ENCODE data around the gene H1-8.

Gene H1-8

DNA sequence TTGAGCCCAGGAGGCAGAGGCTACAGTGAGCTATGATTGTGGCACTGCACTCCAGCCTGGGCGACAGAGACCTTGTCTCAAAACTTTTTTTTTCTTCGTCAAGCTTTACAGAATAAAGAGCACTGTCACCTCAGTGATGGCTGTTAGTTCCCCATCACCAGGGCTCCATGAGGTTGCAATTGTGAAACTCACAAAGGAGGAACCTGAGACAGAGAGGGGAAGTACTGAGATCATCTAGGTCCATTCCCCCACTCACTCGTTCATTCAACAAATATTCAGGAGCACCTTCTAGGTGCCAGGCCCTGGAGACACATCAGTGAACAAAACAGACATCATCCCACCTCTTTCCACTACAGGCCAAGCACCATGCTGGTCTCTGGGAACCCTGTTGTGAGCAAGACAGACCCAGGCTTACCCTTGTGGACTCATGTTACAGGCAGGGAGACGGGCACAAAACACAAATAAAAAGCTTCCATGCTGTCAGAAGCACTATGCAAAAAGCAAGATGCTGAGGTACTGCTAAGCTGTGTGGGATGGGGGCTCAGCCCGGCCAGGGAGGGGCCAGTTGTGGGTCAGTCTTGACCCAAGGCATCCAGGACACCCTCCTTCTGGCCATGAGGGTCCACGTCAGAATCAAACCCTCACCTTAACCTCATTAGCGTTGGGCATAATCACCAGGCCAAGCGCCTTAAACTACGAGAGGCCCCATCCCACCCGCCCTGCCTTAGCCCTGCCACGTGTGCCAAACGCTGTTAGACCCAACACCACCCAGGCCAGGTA, 16.7 kb upstream of the H1-8 start:
- Histone ChIP-seq H3K9me3 (ENCODE audit: control insufficient read depth, low read length) (no peaks in the 10 kb centered on the region), H3K27ac (no peak overlapping the region), H3K4me2 (ENCODE audit: low read length) (no peak overlapping the region), H2AFZ (no peak overlapping the region), H3K27me3 (ENCODE audit: control insufficient read depth, insufficient read depth, low read length) (no peaks in the 10 kb centered on the region), H3K36me3 (ENCODE audit: control insufficient read depth, insufficient read depth, low read length) (no peaks in the 10 kb centered on the region), H3K4me3 (ENCODE audit: low read depth, low read length) (no peak overlapping the region), H3K9ac (no peak overlapping the region), H3K4me1 (no peaks in the 10 kb centered on the region), H3K79me2 (no peaks in the 10 kb centered on the region)
- TF ChIP-seq, protein P1, sequence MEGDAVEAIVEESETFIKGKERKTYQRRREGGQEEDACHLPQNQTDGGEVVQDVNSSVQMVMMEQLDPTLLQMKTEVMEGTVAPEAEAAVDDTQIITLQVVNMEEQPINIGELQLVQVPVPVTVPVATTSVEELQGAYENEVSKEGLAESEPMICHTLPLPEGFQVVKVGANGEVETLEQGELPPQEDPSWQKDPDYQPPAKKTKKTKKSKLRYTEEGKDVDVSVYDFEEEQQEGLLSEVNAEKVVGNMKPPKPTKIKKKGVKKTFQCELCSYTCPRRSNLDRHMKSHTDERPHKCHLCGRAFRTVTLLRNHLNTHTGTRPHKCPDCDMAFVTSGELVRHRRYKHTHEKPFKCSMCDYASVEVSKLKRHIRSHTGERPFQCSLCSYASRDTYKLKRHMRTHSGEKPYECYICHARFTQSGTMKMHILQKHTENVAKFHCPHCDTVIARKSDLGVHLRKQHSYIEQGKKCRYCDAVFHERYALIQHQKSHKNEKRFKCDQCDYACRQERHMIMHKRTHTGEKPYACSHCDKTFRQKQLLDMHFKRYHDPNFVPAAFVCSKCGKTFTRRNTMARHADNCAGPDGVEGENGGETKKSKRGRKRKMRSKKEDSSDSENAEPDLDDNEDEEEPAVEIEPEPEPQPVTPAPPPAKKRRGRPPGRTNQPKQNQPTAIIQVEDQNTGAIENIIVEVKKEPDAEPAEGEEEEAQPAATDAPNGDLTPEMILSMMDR (IDR thresholded peaks at IDR 0.05), result no peak

DNA sequence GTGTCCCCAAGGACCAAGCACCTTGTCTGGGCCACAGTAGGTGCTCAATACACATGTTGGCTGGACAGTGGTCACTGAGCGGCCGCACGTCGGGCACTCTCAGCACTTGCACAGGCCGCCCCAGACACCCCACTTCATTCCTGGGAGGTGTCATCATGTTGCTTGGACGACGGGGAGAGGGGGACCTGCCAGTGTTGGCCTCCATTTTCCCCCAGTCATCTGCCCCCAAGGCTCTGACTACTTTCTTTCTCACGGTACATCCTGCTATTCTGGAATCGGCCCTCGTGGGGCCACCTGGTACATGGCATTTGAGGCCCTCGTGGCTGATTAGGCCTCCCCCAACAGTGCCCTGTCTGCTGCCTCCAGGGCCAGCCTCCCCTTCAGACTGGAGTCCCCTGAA, 15.7 kb upstream of the H1-8 start:
- no peak overlapping the region for H3K4me3 ChIP-seq (ENCODE audit: low read depth, low read length)
- no peak overlapping the region for H3K9ac ChIP-seq
- H3K79me2 ChIP-seq, result no peaks in the 10 kb centered on the region
- H2AFZ ChIP-seq, result no peak overlapping the region
- no peaks in the 10 kb centered on the region for H3K27me3 ChIP-seq (ENCODE audit: control insufficient read depth, insufficient read depth, low read length)
- no peaks in the 10 kb centered on the region for H3K36me3 ChIP-seq (ENCODE audit: control insufficient read depth, insufficient read depth, low read length)
- no peak overlapping the region for H3K4me2 ChIP-seq (ENCODE audit: low read length)
- no peak overlapping the region for H3K27ac ChIP-seq
- no peaks in the 10 kb centered on the region for H3K4me1 ChIP-seq
- TF ChIP-seq, protein P1 (IDR thresholded peaks at IDR 0.05), result no peak
- no peaks in the 10 kb centered on the region for H3K9me3 ChIP-seq (ENCODE audit: control insufficient read depth, low read length)

DNA sequence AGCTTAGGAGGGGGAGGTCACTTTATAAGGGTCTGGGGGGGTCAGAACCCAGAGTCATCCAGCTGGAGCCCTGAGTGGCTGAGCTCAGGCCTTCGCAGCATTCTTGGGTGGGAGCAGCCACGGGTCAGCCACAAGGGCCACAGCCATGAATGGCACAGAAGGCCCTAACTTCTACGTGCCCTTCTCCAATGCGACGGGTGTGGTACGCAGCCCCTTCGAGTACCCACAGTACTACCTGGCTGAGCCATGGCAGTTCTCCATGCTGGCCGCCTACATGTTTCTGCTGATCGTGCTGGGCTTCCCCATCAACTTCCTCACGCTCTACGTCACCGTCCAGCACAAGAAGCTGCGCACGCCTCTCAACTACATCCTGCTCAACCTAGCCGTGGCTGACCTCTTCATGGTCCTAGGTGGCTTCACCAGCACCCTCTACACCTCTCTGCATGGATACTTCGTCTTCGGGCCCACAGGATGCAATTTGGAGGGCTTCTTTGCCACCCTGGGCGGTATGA, 14.3 kb upstream of the H1-8 start, which contains the start of gene RHO:
TSS of gene RHO (plus strand) at position 51 of the 512 bp plus-strand sequence. CDS start at position 146, 95 bp downstream.
- no peaks in the 10 kb centered on the region for H3K9me3 ChIP-seq (ENCODE audit: control insufficient read depth, low read length)
- H3K9ac ChIP-seq, result no peak within 1 kb of the TSS
- H3K4me3 ChIP-seq (ENCODE audit: low read depth, low read length), result no peak within 1 kb of the TSS
- TF ChIP-seq, protein P1 (IDR thresholded peaks at IDR 0.05), result no peak
- no peak within 1 kb of the TSS for H2AFZ ChIP-seq
- no peaks in the 10 kb centered on the region for H3K36me3 ChIP-seq (ENCODE audit: control insufficient read depth, insufficient read depth, low read length)
- no peaks in the 10 kb centered on the region for H3K79me2 ChIP-seq
- no peak within 1 kb of the TSS for H3K4me2 ChIP-seq (ENCODE audit: low read length)
- H3K27me3 ChIP-seq (ENCODE audit: control insufficient read depth, insufficient read depth, low read length), result no peaks in the 10 kb centered on the region
- H3K27ac ChIP-seq, result no peak within 1 kb of the TSS
- H3K4me1 ChIP-seq, result no peaks in the 10 kb centered on the region

DNA sequence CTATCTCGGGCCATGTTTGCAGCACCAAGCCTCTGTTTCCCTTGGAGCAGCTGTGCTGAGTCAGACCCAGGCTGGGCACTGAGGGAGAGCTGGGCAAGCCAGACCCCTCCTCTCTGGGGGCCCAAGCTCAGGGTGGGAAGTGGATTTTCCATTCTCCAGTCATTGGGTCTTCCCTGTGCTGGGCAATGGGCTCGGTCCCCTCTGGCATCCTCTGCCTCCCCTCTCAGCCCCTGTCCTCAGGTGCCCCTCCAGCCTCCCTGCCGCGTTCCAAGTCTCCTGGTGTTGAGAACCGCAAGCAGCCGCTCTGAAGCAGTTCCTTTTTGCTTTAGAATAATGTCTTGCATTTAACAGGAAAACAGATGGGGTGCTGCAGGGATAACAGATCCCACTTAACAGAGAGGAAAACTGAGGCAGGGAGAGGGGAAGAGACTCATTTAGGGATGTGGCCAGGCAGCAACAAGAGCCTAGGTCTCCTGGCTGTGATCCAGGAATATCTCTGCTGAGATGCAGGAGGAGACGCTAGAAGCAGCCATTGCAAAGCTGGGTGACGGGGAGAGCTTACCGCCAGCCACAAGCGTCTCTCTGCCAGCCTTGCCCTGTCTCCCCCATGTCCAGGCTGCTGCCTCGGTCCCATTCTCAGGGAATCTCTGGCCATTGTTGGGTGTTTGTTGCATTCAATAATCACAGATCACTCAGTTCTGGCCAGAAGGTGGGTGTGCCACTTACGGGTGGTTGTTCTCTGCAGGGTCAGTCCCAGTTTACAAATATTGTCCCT, 13.4 kb upstream of the H1-8 start:
- no peaks in the 10 kb centered on the region for H3K79me2 ChIP-seq
- no peak overlapping the region for H3K4me2 ChIP-seq (ENCODE audit: low read length)
- TF ChIP-seq, protein P1 (IDR thresholded peaks at IDR 0.05), result no peak
- no peak overlapping the region for H3K4me3 ChIP-seq (ENCODE audit: low read depth, low read length)
- no peaks in the 10 kb centered on the region for H3K27me3 ChIP-seq (ENCODE audit: control insufficient read depth, insufficient read depth, low read length)
- H3K9ac ChIP-seq, result no peak overlapping the region
- no peak overlapping the region for H2AFZ ChIP-seq
- peaks cover 5% of the 10 kb centered on the region for H3K4me1 ChIP-seq
- no peaks in the 10 kb centered on the region for H3K9me3 ChIP-seq (ENCODE audit: control insufficient read depth, low read length)
- H3K27ac ChIP-seq, result no peak overlapping the region
- no peaks in the 10 kb centered on the region for H3K36me3 ChIP-seq (ENCODE audit: control insufficient read depth, insufficient read depth, low read length)
